Limb (tissue), 2 donors: ENCODE measurements around the gene CDC123.

ENCODE experiments used
- DNase-seq, 2 donors: peaks; one replicate each; pipeline ENCODE4 v3.0.0-alpha.2; 2016; ENCODE audit errors: extremely low spot score in 2 of 2

CDC123 gene

DNA sequence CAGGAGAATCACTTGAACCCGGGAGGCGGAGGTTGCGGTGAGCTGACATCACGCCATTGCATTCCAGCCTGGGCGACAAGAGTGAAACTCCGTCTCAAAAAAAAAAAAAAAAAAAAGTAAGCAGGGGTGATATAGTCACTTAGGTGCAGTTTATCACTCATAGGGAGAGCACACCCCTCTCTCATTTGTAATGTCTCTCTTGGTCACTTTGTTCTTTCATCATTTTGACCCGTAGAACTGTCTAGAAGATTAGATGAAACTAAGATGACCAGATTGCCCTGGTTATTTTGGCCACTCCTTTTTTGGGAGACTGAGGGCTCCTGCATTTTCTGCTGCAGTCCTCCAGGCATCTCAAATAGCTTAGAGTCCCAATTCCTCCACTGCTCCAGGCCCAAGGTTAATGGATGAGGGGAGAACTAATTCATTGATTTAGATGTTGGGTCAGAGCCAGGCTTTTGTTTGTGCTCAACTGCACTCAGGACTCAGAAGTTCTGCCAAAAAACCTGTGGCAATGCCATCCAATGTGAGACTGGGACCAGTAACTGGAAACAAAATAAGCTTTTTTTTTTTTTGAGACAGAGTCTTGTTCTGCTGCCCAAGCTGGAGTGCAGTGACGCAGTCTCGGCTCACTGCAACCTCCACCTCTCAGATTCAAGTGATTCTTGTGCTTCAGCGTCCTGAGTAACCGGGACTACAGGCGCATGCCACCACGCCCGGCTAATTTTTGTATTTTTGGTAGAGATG is 103.4 kb downstream of the CDC123 start:
- no peak for DNase-seq
